Central memory CD8-positive, alpha-beta T cell (primary cell): Measurements from ENCODE around the gene RAB3GAP1.

ENCODE experiments used
- ATAC-seq: fragments of 150-1000 bp; cut with Tn5 transposase; replicated peaks from 2 replicates; pipeline ENCODE4 v1.10.0; 2022; ENCODE audit warnings: mild to moderate bottlenecking, moderate FRiP score, moderate number of reproducible peaks; ENCODE audit not compliant: poor library complexity, severe bottlenecking; ENCODE audit errors: extremely low read depth
- DNase-seq, 2 donors: peaks; one replicate each; pipeline ENCODE4 v3.0.0; 2021; ENCODE audit warnings: low spot score in 2 of 2
- H3K27ac Mint-ChIP-seq: one replicate; pipeline ENCODE4 v1.8.0; 2022; ENCODE audit warnings: low read depth, mild to moderate bottlenecking, moderate library complexity, mixed read lengths
- H3K27me3 Mint-ChIP-seq: one replicate; pipeline ENCODE4 v1.8.0; 2022; ENCODE audit warnings: mixed read lengths
- H3K36me3 Mint-ChIP-seq: one replicate; pipeline ENCODE4 v1.8.0; 2022; ENCODE audit warnings: mild to moderate bottlenecking, moderate library complexity, mixed read lengths; ENCODE audit not compliant: insufficient read depth
- H3K4me1 Mint-ChIP-seq: one replicate; pipeline ENCODE4 v1.8.0; 2022; ENCODE audit warnings: mixed read lengths
- H3K4me3 Mint-ChIP-seq: one replicate; pipeline ENCODE4 v1.8.0; 2022; ENCODE audit warnings: mild to moderate bottlenecking, moderate library complexity, mixed read lengths
- H3K9me3 Mint-ChIP-seq: one replicate; pipeline ENCODE4 v1.8.0; 2022; ENCODE audit warnings: mixed read lengths

RAB3GAP1 gene

GRCh38 chr2:135130751-135131150, 78.7 kb downstream of the RAB3GAP1 start:
- Mint-ChIP-seq H3K9me3 (no peaks in the 10 kb centered on the region), H3K4me3 (no peak overlapping the region), H3K36me3 (peaks cover 38% of the 10 kb centered on the region), H3K4me1 (no peaks in the 10 kb centered on the region), H3K27ac (no peak overlapping the region), H3K27me3 (no peaks in the 10 kb centered on the region)
- ATAC-seq (no peak), DNase-seq (no peak)

- Mint-ChIP-seq H3K36me3 (peaks cover 36% of the 10 kb centered on the region), H3K4me1 (no peaks in the 10 kb centered on the region), H3K27ac (no peak overlapping the region), H3K27me3 (no peaks in the 10 kb centered on the region), H3K4me3 (no peak overlapping the region), H3K9me3 (no peaks in the 10 kb centered on the region)
- DNase-seq (no peak), ATAC-seq (no peak)
Measured at GRCh38 chr2:135132314-135132713, 80.2 kb downstream of the RAB3GAP1 start.

- peaks cover 5% of the 10 kb centered on the region for H3K9me3 Mint-ChIP-seq
- no peaks in the 10 kb centered on the region for H3K4me1 Mint-ChIP-seq
- no peak overlapping the region for H3K4me3 Mint-ChIP-seq
- DNase-seq (no peak), ATAC-seq (no peak)
- H3K36me3 Mint-ChIP-seq, result peaks cover 18% of the 10 kb centered on the region
- no peaks in the 10 kb centered on the region for H3K27me3 Mint-ChIP-seq
- H3K27ac Mint-ChIP-seq, result no peak overlapping the region
Measured at GRCh38 chr2:135140606-135141005, 88.5 kb downstream of the RAB3GAP1 start.

- Mint-ChIP-seq H3K27ac (no peak overlapping the region), H3K27me3 (no peaks in the 10 kb centered on the region), H3K9me3 (peaks cover 5% of the 10 kb centered on the region), H3K4me3 (no peak overlapping the region), H3K36me3 (peaks cover 10% of the 10 kb centered on the region), H3K4me1 (no peaks in the 10 kb centered on the region)
- DNase-seq (no peak), ATAC-seq (no peak)
Measured at GRCh38 chr2:135142323-135142722, 90.2 kb downstream of the RAB3GAP1 start.

- Mint-ChIP-seq H3K27ac (no peak overlapping the region), H3K9me3 (peaks cover 5% of the 10 kb centered on the region), H3K36me3 (peaks cover 6% of the 10 kb centered on the region), H3K4me3 (no peak overlapping the region), H3K4me1 (no peaks in the 10 kb centered on the region), H3K27me3 (no peaks in the 10 kb centered on the region)
- DNase-seq, result no peak
- no peak for ATAC-seq
Measured at GRCh38 chr2:135144343-135144742, 92.3 kb downstream of the RAB3GAP1 start.

- H3K36me3 Mint-ChIP-seq, result peaks cover 10% of the 10 kb centered on the region
- H3K4me1 Mint-ChIP-seq, result no peaks in the 10 kb centered on the region
- ATAC-seq (no peak), DNase-seq (no peak)
- H3K4me3 Mint-ChIP-seq, result no peak overlapping the region
- H3K27me3 Mint-ChIP-seq, result no peaks in the 10 kb centered on the region
- H3K9me3 Mint-ChIP-seq, result no peaks in the 10 kb centered on the region
- H3K27ac Mint-ChIP-seq, result no peak overlapping the region
Measured at GRCh38 chr2:135149251-135149650, 97.2 kb downstream of the RAB3GAP1 start.

- Mint-ChIP-seq H3K27ac (no peak overlapping the region), H3K36me3 (peaks cover 17% of the 10 kb centered on the region), H3K9me3 (no peaks in the 10 kb centered on the region), H3K4me3 (no peak overlapping the region), H3K4me1 (no peaks in the 10 kb centered on the region), H3K27me3 (no peaks in the 10 kb centered on the region)
- DNase-seq (no peak), ATAC-seq (no peak)
Measured at GRCh38 chr2:135150725-135151124, 98.6 kb downstream of the RAB3GAP1 start.

GRCh38 chr2:135151615-135152014, 99.5 kb downstream of the RAB3GAP1 start:
- peaks cover 17% of the 10 kb centered on the region for H3K36me3 Mint-ChIP-seq
- no peak overlapping the region for H3K27ac Mint-ChIP-seq
- H3K4me3 Mint-ChIP-seq, result no peak overlapping the region
- no peaks in the 10 kb centered on the region for H3K4me1 Mint-ChIP-seq
- H3K27me3 Mint-ChIP-seq, result no peaks in the 10 kb centered on the region
- DNase-seq (no peak), ATAC-seq (no peak)
- H3K9me3 Mint-ChIP-seq, result no peaks in the 10 kb centered on the region

- Mint-ChIP-seq H3K4me3 (no peak overlapping the region), H3K27me3 (no peaks in the 10 kb centered on the region), H3K36me3 (peaks cover 17% of the 10 kb centered on the region), H3K4me1 (no peaks in the 10 kb centered on the region), H3K27ac (no peak overlapping the region), H3K9me3 (no peaks in the 10 kb centered on the region)
- no peak for DNase-seq
- ATAC-seq, result no peak
Measured at GRCh38 chr2:135152361-135152760, 100.3 kb downstream of the RAB3GAP1 start.

GRCh38 chr2:135154962-135155361, 102.9 kb downstream of the RAB3GAP1 start:
- Mint-ChIP-seq H3K27ac (peak overlapping the region; percentile 74), H3K9me3 (no peaks in the 10 kb centered on the region), H3K27me3 (no peaks in the 10 kb centered on the region), H3K36me3 (peaks cover 18% of the 10 kb centered on the region), H3K4me1 (no peaks in the 10 kb centered on the region), H3K4me3 (no peak overlapping the region)
- DNase-seq, result no peak
- ATAC-seq, result no peak

GRCh38 chr2:135157856-135158255, 105.8 kb downstream of the RAB3GAP1 start:
- Mint-ChIP-seq H3K36me3 (peaks cover 14% of the 10 kb centered on the region), H3K4me1 (no peaks in the 10 kb centered on the region), H3K9me3 (no peaks in the 10 kb centered on the region), H3K27ac (no peak overlapping the region), H3K4me3 (no peak overlapping the region), H3K27me3 (no peaks in the 10 kb centered on the region)
- no peak for ATAC-seq
- no peak for DNase-seq

GRCh38 chr2:135159191-135159590, 107.1 kb downstream of the RAB3GAP1 start:
- Mint-ChIP-seq H3K36me3 (peaks cover 8% of the 10 kb centered on the region), H3K4me1 (peaks cover 4% of the 10 kb centered on the region), H3K4me3 (no peak overlapping the region), H3K27ac (no peak overlapping the region), H3K27me3 (no peaks in the 10 kb centered on the region), H3K9me3 (no peaks in the 10 kb centered on the region)
- ATAC-seq (no peak), DNase-seq (no peak)

- no peaks in the 10 kb centered on the region for H3K9me3 Mint-ChIP-seq
- peaks cover 4% of the 10 kb centered on the region for H3K36me3 Mint-ChIP-seq
- ATAC-seq, result no peak
Measured at GRCh38 chr2:135162377-135162776, 110.3 kb downstream of the RAB3GAP1 start.

GRCh38 chr2:135162786-135163185, 110.7 kb downstream of the RAB3GAP1 start:
- Mint-ChIP-seq H3K4me3 (no peak overlapping the region), H3K27ac (no peak overlapping the region), H3K9me3 (no peaks in the 10 kb centered on the region), H3K27me3 (no peaks in the 10 kb centered on the region), H3K36me3 (peaks cover 4% of the 10 kb centered on the region), H3K4me1 (peaks cover 4% of the 10 kb centered on the region)
- DNase-seq (no peak), ATAC-seq (no peak)

More at GRCh38 chr2:135162377-135162776, 110.3 kb downstream of the RAB3GAP1 start:
- no peak overlapping the region for H3K27ac Mint-ChIP-seq
- H3K4me1 Mint-ChIP-seq, result peaks cover 4% of the 10 kb centered on the region
- no peak overlapping the region for H3K4me3 Mint-ChIP-seq
- DNase-seq, result no peak
- H3K27me3 Mint-ChIP-seq, result no peaks in the 10 kb centered on the region
